Caco-2 (cell line): ENCODE data around the gene ARL5A. TPM values are rescaled to one million over a fixed set of nuclear protein-coding genes. Genes with fewer than 3 reads are reported as not detected.
A peak's percentile ranks its signal among the peaks of the same experiment; 100 is the strongest.

Source experiments
- BruUV-seq: library from RNA; stranded (reverse); fragments of 400-500 nt; replicated peaks from 2 replicates; lab custom pipeline; 2021; lab: Mats Ljungman, UMichigan
- CTCF ChIA-PET: fragments of 300-600 bp; sonication (Branson Sonifier 250); formaldehyde crosslinking; loops from one replicate; lab custom pipeline; 2022; ENCODE audit warnings: antibody characterized with exemption; lab: Charles Lee
- POLR2A ChIA-PET: fragments of 300-600 bp; sonication (Branson Sonifier 250); formaldehyde crosslinking; loops from one replicate; lab custom pipeline; 2022; ENCODE audit warnings: antibody characterized with exemption; lab: Charles Lee
- DNase-seq, 2 experiments: peaks; one replicate each; pipeline versions ENCODE4 v3.0.0 to v3.0.0-alpha.2; 2020 to 2022
- H3K27me3 ChIP-seq: replicated peaks from 2 replicates; pipeline ENCODE4 v1.6.0; 2011; ENCODE audit warnings: low read length; ENCODE audit not compliant: control insufficient read depth, insufficient read depth
- H3K36me3 ChIP-seq: 2 replicates; pipeline ENCODE4 v1.5.1; 2011; ENCODE audit warnings: low read length; ENCODE audit not compliant: control insufficient read depth, insufficient read depth
- H3K4me1 ChIP-seq: fragments of 250-450 bp; sonication (Bioruptor Pico); 2 replicates; pipeline ENCODE4 v1.5.1; 2020; ENCODE audit warnings: mild to moderate bottlenecking
- H3K4me3 ChIP-seq: 2 replicates; pipeline ENCODE4 v1.5.1; 2011; ENCODE audit warnings: low read depth, mild to moderate bottlenecking, control low read depth, low read length
- H3K9me3 ChIP-seq: fragments of 250-450 bp; sonication (Bioruptor Pico); 2 replicates; pipeline ENCODE4 v1.5.1; 2020; ENCODE audit warnings: mild to moderate bottlenecking, moderate library complexity
- H3K27ac Mint-ChIP-seq: one replicate; pipeline ENCODE4 v1.8.0; 2022; ENCODE audit warnings: mixed read lengths; ENCODE audit not compliant: unreplicated experiment
- H3K27me3 Mint-ChIP-seq: one replicate; pipeline ENCODE4 v1.8.0; 2022; ENCODE audit warnings: mixed read lengths; ENCODE audit not compliant: insufficient read depth, unreplicated experiment
- H3K36me3 Mint-ChIP-seq: one replicate; pipeline ENCODE4 v1.8.0; 2022; ENCODE audit warnings: mild to moderate bottlenecking, mixed read lengths; ENCODE audit not compliant: insufficient read depth, unreplicated experiment
- H3K4me1 Mint-ChIP-seq: one replicate; pipeline ENCODE4 v1.8.0; 2022; ENCODE audit warnings: low read depth, mixed read lengths; ENCODE audit not compliant: unreplicated experiment
- H3K4me3 Mint-ChIP-seq: one replicate; pipeline ENCODE4 v1.8.0; 2022; ENCODE audit warnings: mild to moderate bottlenecking, moderate library complexity, mixed read lengths; ENCODE audit not compliant: unreplicated experiment
- H3K9me3 Mint-ChIP-seq: one replicate; pipeline ENCODE4 v1.8.0; 2022; ENCODE audit warnings: mixed read lengths; ENCODE audit not compliant: unreplicated experiment
- intact Hi-C: fragments of 100-400 bp; cut with micrococcal nuclease; formaldehyde crosslinking; loops from one replicate; pipeline ENCODE4 v1.10.0; 2022; ENCODE audit not compliant: unreplicated experiment
- total RNA-seq: library from RNA; stranded (reverse); gene quantifications from 2 replicates; pipeline ENCODE4 v1.2.3, GENCODE V29; 2022
- TF ChIP-seq, protein P1 (sequence below), 2 experiments: fragments of 200-600 bp in 1 of 2; IDR thresholded peaks; 1 replicate in 1 of 2; 2 replicates in 1 of 2; pipeline versions ENCODE4 v1.5.1 to v1.8.0; 2011 to 2022; ENCODE audit warnings: antibody characterized with exemption in 1 of 2, control low read depth in 1 of 2, inconsistent platforms in 1 of 2, low read depth in 1 of 2, low read length in 1 of 2, mild to moderate bottlenecking in 1 of 2, moderate library complexity in 1 of 2; ENCODE audit not compliant: insufficient read depth in 1 of 2, severe bottlenecking in 1 of 2, unreplicated experiment in 1 of 2

The ARL5A gene
- total RNA-seq, 1 experiment from 2014 or later = 58.3 TPM

DNA sequence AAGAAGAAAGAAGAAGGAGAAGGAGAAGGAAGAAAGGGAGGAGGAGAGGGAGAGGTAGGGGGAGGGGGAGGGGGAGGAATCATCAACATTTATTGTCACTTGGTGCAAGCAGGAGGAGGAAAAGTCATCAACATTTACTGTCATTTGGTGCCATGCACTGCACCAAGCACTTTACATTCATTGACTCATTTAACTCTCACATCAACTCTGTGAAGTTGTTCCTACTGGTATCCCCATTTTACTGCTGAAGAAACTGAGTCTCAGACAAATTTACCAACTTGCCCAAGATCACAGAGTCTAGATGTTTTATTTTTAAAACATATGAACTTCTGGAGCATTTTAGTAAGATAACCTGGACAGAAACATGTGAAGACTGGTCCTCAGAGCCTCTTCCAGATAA, 47.3 kb downstream of the ARL5A start:
- no peaks in the 10 kb centered on the region for H3K9me3 Mint-ChIP-seq
- H3K27ac Mint-ChIP-seq = no peak overlapping the region
- H3K36me3 Mint-ChIP-seq = peaks cover 5% of the 10 kb centered on the region
- no peak overlapping the region for H3K4me3 ChIP-seq
- H3K4me3 Mint-ChIP-seq = no peak overlapping the region
- ChIA-PET POLR2A (no interaction called here), CTCF (no interaction called here)
- no peaks in the 10 kb centered on the region for H3K36me3 ChIP-seq
- no TSS peak for BruUV-seq
- intact Hi-C loops = no loop called here
- H3K27me3 Mint-ChIP-seq = no peaks in the 10 kb centered on the region
- 0 out of 2 replicates have a peak, but pooled peaks cover 2% of the 10 kb centered on the region for H3K9me3 ChIP-seq
- TF ChIP-seq, protein P1, sequence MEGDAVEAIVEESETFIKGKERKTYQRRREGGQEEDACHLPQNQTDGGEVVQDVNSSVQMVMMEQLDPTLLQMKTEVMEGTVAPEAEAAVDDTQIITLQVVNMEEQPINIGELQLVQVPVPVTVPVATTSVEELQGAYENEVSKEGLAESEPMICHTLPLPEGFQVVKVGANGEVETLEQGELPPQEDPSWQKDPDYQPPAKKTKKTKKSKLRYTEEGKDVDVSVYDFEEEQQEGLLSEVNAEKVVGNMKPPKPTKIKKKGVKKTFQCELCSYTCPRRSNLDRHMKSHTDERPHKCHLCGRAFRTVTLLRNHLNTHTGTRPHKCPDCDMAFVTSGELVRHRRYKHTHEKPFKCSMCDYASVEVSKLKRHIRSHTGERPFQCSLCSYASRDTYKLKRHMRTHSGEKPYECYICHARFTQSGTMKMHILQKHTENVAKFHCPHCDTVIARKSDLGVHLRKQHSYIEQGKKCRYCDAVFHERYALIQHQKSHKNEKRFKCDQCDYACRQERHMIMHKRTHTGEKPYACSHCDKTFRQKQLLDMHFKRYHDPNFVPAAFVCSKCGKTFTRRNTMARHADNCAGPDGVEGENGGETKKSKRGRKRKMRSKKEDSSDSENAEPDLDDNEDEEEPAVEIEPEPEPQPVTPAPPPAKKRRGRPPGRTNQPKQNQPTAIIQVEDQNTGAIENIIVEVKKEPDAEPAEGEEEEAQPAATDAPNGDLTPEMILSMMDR (IDR thresholded peaks at IDR 0.05; ENCODE audit: insufficient read depth in 1 of 2, low read depth in 1 of 2, low read length in 1 of 2, severe bottlenecking in 1 of 2, unreplicated experiment in 1 of 2) = no peak
- DNase-seq = no peak
- H3K4me1 ChIP-seq = no peaks in the 10 kb centered on the region
- H3K4me1 Mint-ChIP-seq = no peaks in the 10 kb centered on the region
- H3K27me3 ChIP-seq = no peaks in the 10 kb centered on the region

DNA sequence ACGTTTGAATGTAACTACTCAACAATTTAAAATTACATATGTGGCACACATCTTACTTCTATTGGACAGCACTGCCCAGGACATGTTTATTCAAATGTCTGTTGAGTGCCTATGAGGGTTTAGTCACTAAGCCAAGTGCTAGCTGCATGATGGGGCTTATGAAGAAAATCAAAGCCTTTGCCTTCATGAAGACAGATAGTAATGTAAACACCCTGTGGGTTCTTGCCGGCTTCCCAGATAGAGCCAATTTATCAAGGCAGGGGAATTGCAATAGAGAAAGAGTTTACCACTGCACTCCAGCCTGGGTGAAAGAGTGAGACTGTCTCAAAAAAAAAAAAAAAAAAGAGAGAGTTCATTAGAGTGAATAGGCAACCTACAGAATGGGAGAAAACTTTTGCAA, 50.3 kb downstream of the ARL5A start:
- no TSS peak for BruUV-seq
- TF ChIP-seq, protein P1 (IDR thresholded peaks at IDR 0.05; ENCODE audit: insufficient read depth in 1 of 2, low read depth in 1 of 2, low read length in 1 of 2, severe bottlenecking in 1 of 2, unreplicated experiment in 1 of 2) = no peak
- no peaks in the 10 kb centered on the region for H3K4me1 ChIP-seq
- no peak for DNase-seq
- CTCF ChIA-PET = no interaction called here
- no peaks in the 10 kb centered on the region for H3K27me3 ChIP-seq
- Mint-ChIP-seq H3K4me3 (no peak overlapping the region), H3K27ac (no peak overlapping the region), H3K27me3 (no peaks in the 10 kb centered on the region), H3K4me1 (no peaks in the 10 kb centered on the region), H3K36me3 (peaks cover 5% of the 10 kb centered on the region), H3K9me3 (no peaks in the 10 kb centered on the region)
- no peak overlapping the region for H3K4me3 ChIP-seq
- H3K9me3 ChIP-seq = 0 out of 2 replicates have a peak, but pooled peaks cover 2% of the 10 kb centered on the region
- POLR2A ChIA-PET = no interaction called here
- intact Hi-C loops = no loop called here
- no peaks in the 10 kb centered on the region for H3K36me3 ChIP-seq

DNA sequence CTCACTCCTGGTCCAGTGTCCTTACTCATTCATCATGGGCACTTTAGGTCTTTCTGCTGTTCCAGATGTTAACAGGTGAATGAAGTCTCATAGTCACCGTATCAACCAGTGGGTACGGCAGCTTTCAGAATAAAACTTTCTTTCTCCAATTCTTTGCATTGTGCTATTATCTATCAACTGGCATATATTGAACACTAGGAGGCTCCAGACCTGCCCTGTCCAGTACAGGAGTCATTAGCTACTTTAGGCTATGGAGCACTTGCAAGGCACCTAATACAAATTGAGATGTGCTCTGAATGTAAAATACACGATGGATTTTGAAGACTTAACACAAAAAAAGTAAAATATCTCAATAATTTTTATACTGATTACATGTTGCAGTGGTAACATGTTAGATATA, 50.7 kb downstream of the ARL5A start:
- no peaks in the 10 kb centered on the region for H3K4me1 ChIP-seq
- DNase-seq = no peak
- Mint-ChIP-seq H3K9me3 (no peaks in the 10 kb centered on the region), H3K27me3 (no peaks in the 10 kb centered on the region), H3K27ac (no peak overlapping the region), H3K4me1 (no peaks in the 10 kb centered on the region), H3K36me3 (peaks cover 5% of the 10 kb centered on the region), H3K4me3 (no peak overlapping the region)
- ChIA-PET CTCF (no interaction called here), POLR2A (no interaction called here)
- no TSS peak for BruUV-seq
- no peaks in the 10 kb centered on the region for H3K27me3 ChIP-seq
- TF ChIP-seq, protein P1 (IDR thresholded peaks at IDR 0.05; ENCODE audit: insufficient read depth in 1 of 2, low read depth in 1 of 2, low read length in 1 of 2, severe bottlenecking in 1 of 2, unreplicated experiment in 1 of 2) = peak in 1 of 2 experiments; percentile 7
- 0 out of 2 replicates have a peak, but pooled peaks cover 2% of the 10 kb centered on the region for H3K9me3 ChIP-seq
- H3K4me3 ChIP-seq = no peak overlapping the region
- H3K36me3 ChIP-seq = no peaks in the 10 kb centered on the region
- intact Hi-C loops = no loop called here
